Prostate gland (tissue), 2 donors: ENCODE data around the gene ANKAR.

Experiments
- CTCF ChIP-seq, 4 experiments: fragments of 200-600 bp in 2 of 4; fragments of 450-650 bp in 2 of 4; sonication (generic) in 2 of 4; IDR thresholded peaks; 1 replicate in 3 of 4; 2 replicates in 1 of 4; pipeline ENCODE4 v1.5.1; 2016 to 2019; ENCODE audit warnings: antibody characterized with exemption in 4 of 4, mild to moderate bottlenecking in 2 of 4, moderate library complexity in 2 of 4
- POLR2A ChIP-seq: fragments of 450-650 bp; IDR thresholded peaks from one replicate; pipeline ENCODE4 v1.6.1; 2016; ENCODE audit warnings: antibody characterized with exemption, mild to moderate bottlenecking

- TF ChIP-seq CTCF (IDR thresholded peaks at IDR 0.05) (no peak), POLR2A (no peak)
Measured at GRCh38 chr2:189659734-189660133, 14.7 kb upstream of the ANKAR start.
